GM23338 (cell line): ENCODE measurements around the gene HERC2. TPM values are rescaled to one million over a fixed set of nuclear protein-coding genes. Genes with fewer than 3 reads are reported as not detected.

Experiments used
- ATAC-seq: fragments of 200-7000 bp; cut with Tn5 transposase; 3 replicates; pipeline ENCODE4 v1.9.1; 2020
- DNase-seq: peaks from one replicate; pipeline ENCODE4 v3.0.0-alpha.2; 2015; ENCODE audit warnings: low spot score
- H2AFZ ChIP-seq: fragments of 200-600 bp; sonication (generic); 2 replicates; pipeline ENCODE4 v1.8.0; 2016; ENCODE audit warnings: antibody characterized with exemption, mild to moderate bottlenecking, moderate library complexity
- H3F3A ChIP-seq: fragments of 200-600 bp; sonication (generic); replicated peaks from 2 replicates; pipeline ENCODE4 v1.8.0; 2017; ENCODE audit warnings: antibody characterized with exemption, mixed run types, low read depth
- H3K27ac ChIP-seq: fragments of 200-600 bp; sonication (generic); 2 replicates; pipeline ENCODE4 v1.6.1; 2016; ENCODE audit warnings: low read depth
- H3K27me3 ChIP-seq: fragments of 200-600 bp; sonication (generic); 2 replicates; pipeline ENCODE4 v1.8.0; 2016; ENCODE audit warnings: mild to moderate bottlenecking, mixed run types, moderate library complexity; ENCODE audit not compliant: insufficient read depth
- H3K36me3 ChIP-seq: fragments of 200-600 bp; sonication (generic); 2 replicates; pipeline ENCODE4 v1.8.0; 2016; ENCODE audit warnings: mild to moderate bottlenecking; ENCODE audit not compliant: insufficient read depth
- H3K4me1 ChIP-seq: fragments of 200-600 bp; sonication (generic); 2 replicates; pipeline ENCODE4 v1.8.0; 2016; ENCODE audit warnings: mild to moderate bottlenecking, moderate library complexity; ENCODE audit not compliant: insufficient read depth
- H3K4me2 ChIP-seq: fragments of 200-600 bp; sonication (generic); 2 replicates; pipeline ENCODE4 v1.7.1; 2017; ENCODE audit warnings: mixed run types
- H3K4me3 ChIP-seq: fragments of 200-600 bp; sonication (generic); 2 replicates; pipeline ENCODE4 v1.6.1; 2016; ENCODE audit warnings: mixed run types
- H3K79me2 ChIP-seq: fragments of 200-600 bp; sonication (generic); replicated peaks from 2 replicates; pipeline ENCODE4 v1.8.0; 2017; ENCODE audit warnings: mild to moderate bottlenecking; ENCODE audit not compliant: insufficient read depth
- H3K9me2 ChIP-seq: fragments of 200-600 bp; sonication (generic); 2 replicates; pipeline ENCODE4 v1.8.0; 2017; ENCODE audit not compliant: insufficient read depth
- H4K20me1 ChIP-seq: fragments of 200-600 bp; sonication (generic); replicated peaks from 2 replicates; pipeline ENCODE4 v1.8.0; 2017; ENCODE audit warnings: mild to moderate bottlenecking; ENCODE audit not compliant: insufficient read depth
- H3K27ac Mint-ChIP-seq: 2 replicates; pipeline ENCODE4 v1.8.0; 2020; ENCODE audit warnings: inconsistent platforms, mild to moderate bottlenecking, moderate library complexity, mixed read lengths
- H3K27me3 Mint-ChIP-seq: 3 replicates; pipeline ENCODE4 v1.8.0; 2022; ENCODE audit warnings: low read depth, mild to moderate bottlenecking, moderate library complexity, mixed read lengths, inconsistent platforms; ENCODE audit not compliant: insufficient read depth, poor library complexity
- H3K36me3 Mint-ChIP-seq: 3 replicates; pipeline ENCODE4 v1.8.0; 2021; ENCODE audit warnings: low read depth, mild to moderate bottlenecking, inconsistent platforms, moderate library complexity, mixed read lengths
- H3K4me1 Mint-ChIP-seq: 3 replicates; pipeline ENCODE4 v1.8.0; 2020; ENCODE audit warnings: mild to moderate bottlenecking, inconsistent platforms, mixed read lengths
- H3K4me3 Mint-ChIP-seq: 3 replicates; pipeline ENCODE4 v1.8.0; 2021; ENCODE audit warnings: moderate library complexity, mild to moderate bottlenecking, inconsistent platforms, mixed read lengths
- H3K9me3 Mint-ChIP-seq: 3 replicates; pipeline ENCODE4 v1.8.0; 2020; ENCODE audit warnings: moderate library complexity, mild to moderate bottlenecking, inconsistent platforms, mixed read lengths
- CTCF ChIP-seq, 2 experiments: fragments of 200-600 bp in 1 of 2; sonication (generic) in 1 of 2; conservative IDR thresholded peaks; 2 replicates each; pipeline versions ENCODE4 v1.5.1 to v1.6.1; 2016 to 2017; ENCODE audit warnings: antibody characterized with exemption in 2 of 2, low read depth in 2 of 2, mild to moderate bottlenecking in 2 of 2, moderate library complexity in 1 of 2
- ETS1 ChIP-seq: IDR thresholded peaks from 2 replicates; pipeline ENCODE4 v1.6.1; 2016; ENCODE audit warnings: antibody characterized with exemption
- EZH2 ChIP-seq: fragments of 200-600 bp; sonication (generic); IDR thresholded peaks from one replicate; pipeline ENCODE4 v1.8.0; 2017; ENCODE audit warnings: antibody characterized with exemption, mild to moderate bottlenecking, low read depth; ENCODE audit not compliant: unreplicated experiment
- EZH2phosphoT487 ChIP-seq: fragments of 200-600 bp; sonication (generic); IDR thresholded peaks from one replicate; pipeline ENCODE4 v1.8.1; 2018; ENCODE audit warnings: antibody characterized with exemption; ENCODE audit not compliant: unreplicated experiment
- POLR2AphosphoS5 ChIP-seq: IDR thresholded peaks from 2 replicates; pipeline ENCODE4 v1.6.1; 2016; ENCODE audit warnings: antibody characterized with exemption, low read depth
- STAT1 ChIP-seq: IDR thresholded peaks from one replicate; pipeline ENCODE4 v1.6.1; 2016; ENCODE audit warnings: antibody characterized with exemption; ENCODE audit not compliant: unreplicated experiment
- ZNF114 ChIP-seq: fragments of 250-450 bp; sonication (Bioruptor Pico); IDR thresholded peaks from 2 replicates; pipeline ENCODE4 v1.5.0; 2020; ENCODE audit warnings: mild to moderate bottlenecking, moderate library complexity
- ZNF331 ChIP-seq: fragments of 250-450 bp; sonication (Bioruptor Pico); IDR thresholded peaks from 2 replicates; pipeline ENCODE4 v1.5.0; 2020; ENCODE audit warnings: low read depth, mild to moderate bottlenecking, moderate library complexity
- ZNF462 ChIP-seq: fragments of 250-450 bp; sonication (Bioruptor Pico); IDR thresholded peaks from 2 replicates; pipeline ENCODE4 v1.5.0; 2020; ENCODE audit warnings: mild to moderate bottlenecking, moderate library complexity
- polyA plus RNA-seq: library from polyadenylated mRNA; unstranded; fragments of >200 nt; fragmentation: Nextera tagmentation; extraction: Ambion mirVana; gene quantifications from 2 replicates; pipeline ENCODE4 v1.2.1, GENCODE V29; 2016
- total RNA-seq: library from RNA; depleted of rRNA; stranded (reverse); fragments of >200 nt; shearing (Covaris generic); gene quantifications from 2 replicates; pipeline ENCODE4 v1.2.3, GENCODE V29; 2014

Gene HERC2
- total and polyA plus RNA-seq, 2 experiments from 2014 or later, result 71.3 to 80.7 TPM

- H3K9me3 Mint-ChIP-seq, result no peaks in the 10 kb centered on the region
- no peak overlapping the region for H3K27ac Mint-ChIP-seq
- Histone ChIP-seq H2AFZ (no peak overlapping the region), H3K27ac (no peak overlapping the region), H3K27me3 (no peaks in the 10 kb centered on the region), H3K79me2 (no peaks in the 10 kb centered on the region; the same call in 1 of the 2 replicates), H3K36me3 (peaks cover 29% of the 10 kb centered on the region), H3K4me3 (no peak overlapping the region), H3F3A (no peaks in the 10 kb centered on the region), H3K9me2 (no peaks in the 10 kb centered on the region), H4K20me1 (no peaks in the 10 kb centered on the region; the same call in none of the 2 replicates), H3K4me2 (no peak overlapping the region), H3K4me1 (no peaks in the 10 kb centered on the region)
- ATAC-seq, result peak; percentile 73
- peaks cover 4% of the 10 kb centered on the region for H3K27me3 Mint-ChIP-seq
- H3K4me1 Mint-ChIP-seq, result peaks cover 7% of the 10 kb centered on the region
- peaks cover 65% of the 10 kb centered on the region for H3K36me3 Mint-ChIP-seq
- no peak overlapping the region for H3K4me3 Mint-ChIP-seq
- TF ChIP-seq CTCF (conservative IDR thresholded peaks at IDR 0.05; ENCODE audit: low read depth in 2 of 2), result peak; percentile 15 to 43; a peak in 2 of 4 replicates
- TF ChIP-seq ZNF331, result no peak
- peak; percentile 40 for DNase-seq
Measured at GRCh38 chr15:28191832-28192231, 130.1 kb downstream of the HERC2 start.

GRCh38 chr15:28190391-28191174, 131.4 kb downstream of the HERC2 start:
- Histone ChIP-seq H3K9me2 (no peaks in the 10 kb centered on the region), H4K20me1 (no peaks in the 10 kb centered on the region; the same call in none of the 2 replicates), H3K36me3 (peaks cover 41% of the 10 kb centered on the region), H3K4me3 (no peak overlapping the region), H3K27me3 (no peaks in the 10 kb centered on the region), H3F3A (no peaks in the 10 kb centered on the region), H3K27ac (no peak overlapping the region), H3K4me2 (no peak overlapping the region), H3K4me1 (no peaks in the 10 kb centered on the region), H3K79me2 (no peaks in the 10 kb centered on the region; the same call in none of the 2 replicates), H2AFZ (no peak overlapping the region)
- Mint-ChIP-seq H3K4me3 (no peak overlapping the region), H3K4me1 (peaks cover 7% of the 10 kb centered on the region), H3K36me3 (peaks cover 61% of the 10 kb centered on the region), H3K9me3 (no peaks in the 10 kb centered on the region), H3K27me3 (peaks cover 4% of the 10 kb centered on the region), H3K27ac (no peak overlapping the region)
- ATAC-seq (no peak), DNase-seq (no peak)
- no peak for TF ChIP-seq EZH2
- no peak for TF ChIP-seq EZH2phosphoT487
- TF ChIP-seq ZNF114 (CRISPR knock-in tag), result no peak
- no peak for TF ChIP-seq POLR2AphosphoS5
- no peak for TF ChIP-seq STAT1
- no peak for TF ChIP-seq ETS1
- no peak for TF ChIP-seq ZNF462 (CRISPR knock-in tag)
- TF ChIP-seq ZNF331, result no peak
